Measurements from ENCODE around the gene DNAJB14.

GRCh38 chr4:99987681-99988080 is 41.3 kb upstream of the DNAJB14 start:
- TF ChIP-seq FOS (IDR thresholded peaks at IDR 0.05; ENCODE audit: low read depth, low read length) = no peak
- TF ChIP-seq RFX5 (IDR thresholded peaks at IDR 0.05; ENCODE audit: low read depth, low read length) = no peak
- TF ChIP-seq CTCF (conservative IDR thresholded peaks at IDR 0.05; ENCODE audit: low read depth, low read length) = no peak
- TF ChIP-seq POLR2A (IDR thresholded peaks at IDR 0.05; ENCODE audit: low read depth, low read length) = no peak
- no peak for TF ChIP-seq SMC3 (IDR thresholded peaks at IDR 0.05; ENCODE audit: low read depth, low read length)
- no peak for TF ChIP-seq MXI1 (IDR thresholded peaks at IDR 0.05; ENCODE audit: borderline replicate concordance, low read depth, low read length)
- TF ChIP-seq RAD21 (IDR thresholded peaks at IDR 0.05; ENCODE audit: low read length) = no peak
- no peak for TF ChIP-seq RCOR1 (IDR thresholded peaks at IDR 0.05; ENCODE audit: insufficient replicate concordance, low read length)
- no peak for TF ChIP-seq BHLHE40 (IDR thresholded peaks at IDR 0.05; ENCODE audit: low read depth, low read length)
- TF ChIP-seq USF2 (IDR thresholded peaks at IDR 0.05; ENCODE audit: low read depth, low read length) = no peak
- TF ChIP-seq CEBPB (IDR thresholded peaks at IDR 0.05; ENCODE audit: low read depth, low read length) = no peak
- TF ChIP-seq MAFK (IDR thresholded peaks at IDR 0.05; ENCODE audit: low read depth, low read length) = no peak
